Ovary (tissue), 9 donors: ENCODE results near the gene TNFRSF21. TPM values are rescaled to one million over a fixed set of nuclear protein-coding genes. Genes with fewer than 3 reads are reported as not detected.

Experiments used
- DNase-seq, 5 donors: peaks; one replicate each; pipeline ENCODE4 v3.0.0-alpha.2; 2019 to 2020
- H3K27ac ChIP-seq, 2 donors: fragments of 200-600 bp; one replicate each; pipeline versions ENCODE4 v1.5.1 to v1.8.0; 2019 to 2022
- H3K27me3 ChIP-seq: fragments of 200-600 bp; one replicate; pipeline ENCODE4 v1.8.0; 2022
- H3K36me3 ChIP-seq: fragments of 200-600 bp; sonication (generic); one replicate; pipeline ENCODE4 v1.5.1; 2019
- H3K4me1 ChIP-seq: one replicate; pipeline ENCODE4 v1.8.1; 2013; ENCODE audit warnings: mild to moderate bottlenecking, moderate library complexity; ENCODE audit not compliant: insufficient read depth
- H3K4me3 ChIP-seq: fragments of 200-600 bp; sonication (generic); one replicate; pipeline ENCODE4 v1.5.1; 2017
- H3K9me3 ChIP-seq, 2 donors: fragments of 200-600 bp in 1 of 2; sonication (generic) in 1 of 2; one replicate each; pipeline versions ENCODE4 v1.5.1 to v1.8.1; 2013 to 2019; ENCODE audit warnings: mild to moderate bottlenecking in 1 of 2, moderate library complexity in 1 of 2
- CTCF ChIP-seq, 3 donors: fragments of 450-650 bp in 2 of 3; fragments of 200-600 bp in 1 of 3; IDR thresholded peaks; one replicate each; pipeline versions ENCODE4 v1.5.1 to v1.8.0; 2016 to 2022; ENCODE audit warnings: antibody characterized with exemption in 3 of 3, mild to moderate bottlenecking in 1 of 3
- EP300 ChIP-seq: sonication (generic); formaldehyde crosslinking; IDR thresholded peaks from one replicate; pipeline ENCODE4 v1.6.1; 2017; ENCODE audit warnings: antibody characterized with exemption
- POLR2A ChIP-seq: fragments of 450-650 bp; IDR thresholded peaks from one replicate; pipeline ENCODE4 v1.6.1; 2017; ENCODE audit warnings: antibody characterized with exemption, mild to moderate bottlenecking, moderate library complexity
- WGBS, 3 donors: extraction: QIAGEN DNeasy Blood & Tissue Kit in 1 of 3; methylation state at CpG; one replicate each; pipeline versions ENCODE4 v1.1.5 to v1.1.7; 2013 to 2017; 5-methylcytosine and 5-hydroxymethylcytosine counted together
- intact Hi-C, 4 donors: fragments of 100-400 bp; cut with DNase I; formaldehyde crosslinking; loops; one replicate each; pipeline versions ENCODE4 v1.11.0 to v1.15.1; 2022 to 2023
- polyA plus RNA-seq, 2 donors: library from polyadenylated mRNA; stranded (reverse); fragments of 200-250 nt in 1 of 2; fragments of 350-450 nt in 1 of 2; fragmentation: Illumina TruSeq in 1 of 2; extraction: RNeasy Lipid Tissue Mini Kit (QIAGEN cat#74804) in 1 of 2; gene quantifications; one replicate each; pipeline ENCODE4 v1.2.3, GENCODE V29; 2013 to 2014
- total RNA-seq, 7 donors: library from RNA; depleted of rRNA in 2 of 7; stranded (reverse); fragments of >200 nt in 2 of 7; fragmentation: NEBNext Ultra II Directional in 3 of 7; extraction: Animal tissue kit (Norgen Biotek cat#: 25700) in 3 of 7; gene quantifications; one replicate each; pipeline versions ENCODE4 v1.1.0 to v1.2.4, GENCODE V29; 2016 to 2023
- donor health status: DM: no; HTN: no; CAD: no; lungs with moderate emphysema.
- donor health status: DM: no; HTN: no; CAD: no.
- donor health status: Bipolar disorder and iron deficiency.
- donor health status: DM: yes; HTN: yes; CAD: no.
- donor health status: DM: no; HTN: no; CAD: no.
- donor health status: DM: yes; HTN: yes; CAD: no.

Gene TNFRSF21
- total and polyA plus RNA-seq, 9 donors, result 4.9 to 18.3 (median 13.5) TPM

GRCh38 chr6:47268572-47269187 is 41.0 kb downstream of the TNFRSF21 start:
- WGBS, 3 donors, result 83 to 90% (median 89%) methylated on average over 5 of the region's 5 CpGs
- no peak for DNase-seq
- intact Hi-C loops, result no loop called here
- Histone ChIP-seq H3K27ac (no peak overlapping the region), H3K9me3 (no peaks in the 10 kb centered on the region), H3K36me3 (no peaks in the 10 kb centered on the region), H3K27me3 (no peaks in the 10 kb centered on the region), H3K4me3 (no peak overlapping the region), H3K4me1 (peaks cover 2% of the 10 kb centered on the region)
- no peak for TF ChIP-seq EP300
- no peak for TF ChIP-seq CTCF (IDR thresholded peaks at IDR 0.05)
- no peak for TF ChIP-seq POLR2A

- no peak for DNase-seq
- TF ChIP-seq EP300 (no peak), POLR2A (no peak), CTCF (IDR thresholded peaks at IDR 0.05) (no peak)
- H3K36me3 ChIP-seq, result no peaks in the 10 kb centered on the region
- no peak overlapping the region for H3K27ac ChIP-seq
- no peak overlapping the region for H3K4me3 ChIP-seq
- H3K9me3 ChIP-seq, result no peaks in the 10 kb centered on the region
- WGBS, 3 donors, result 88 to 96% (median 95%) methylated on average over 6 of the region's 6 CpGs
- H3K27me3 ChIP-seq, result no peaks in the 10 kb centered on the region
- H3K4me1 ChIP-seq, result peaks cover 3% of the 10 kb centered on the region
- intact Hi-C loops, result no loop called here
Observed at GRCh38 chr6:47267301-47267700, 42.4 kb downstream of the TNFRSF21 start.

GRCh38 chr6:47265971-47266370 is 43.7 kb downstream of the TNFRSF21 start:
- WGBS, 3 donors, result 82 to 93% (median 90%) methylated on average over 2 of the region's 2 CpGs
- Histone ChIP-seq H3K36me3 (no peaks in the 10 kb centered on the region), H3K27me3 (no peaks in the 10 kb centered on the region), H3K4me1 (peaks cover 3% of the 10 kb centered on the region), H3K27ac (no peak overlapping the region), H3K9me3 (no peaks in the 10 kb centered on the region), H3K4me3 (no peak overlapping the region)
- intact Hi-C loops, result no loop called here
- no peak for DNase-seq
- TF ChIP-seq POLR2A, result no peak
- TF ChIP-seq EP300, result no peak
- no peak for TF ChIP-seq CTCF (IDR thresholded peaks at IDR 0.05)

- H3K27ac ChIP-seq, result no peak overlapping the region
- TF ChIP-seq CTCF (IDR thresholded peaks at IDR 0.05) (no peak), EP300 (no peak), POLR2A (no peak)
- no peaks in the 10 kb centered on the region for H3K9me3 ChIP-seq
- WGBS, 3 donors, result 40 to 60% (median 43%) methylated on average over 3 of the region's 3 CpGs
- H3K4me3 ChIP-seq, result no peak overlapping the region
- H3K36me3 ChIP-seq, result no peaks in the 10 kb centered on the region
- intact Hi-C loops, result no loop called here
- H3K4me1 ChIP-seq, result peaks cover 3% of the 10 kb centered on the region
- no peaks in the 10 kb centered on the region for H3K27me3 ChIP-seq
- no peak for DNase-seq
Observed at GRCh38 chr6:47264775-47265184, 44.9 kb downstream of the TNFRSF21 start.
